ENCODE measurements around the gene TMBIM4.
"Not testable (repeated sequence)": the region's sequence is repeated elsewhere in the genome, so short reads cannot be mapped to it uniquely, and the experiment has no call there.

The TMBIM4 gene

GRCh38 chr12:66184822-66185221 is 15.0 kb upstream of the TMBIM4 start:
- not testable (repeated sequence) for DNase-seq (ENCODE audit: low spot score)

- DNase-seq (ENCODE audit: low spot score), result no peak
Observed at GRCh38 chr12:66182956-66183355, 13.2 kb upstream of the TMBIM4 start.

- no peak for DNase-seq (ENCODE audit: low spot score)
Observed at GRCh38 chr12:66176105-66176900, 6.5 kb upstream of the TMBIM4 start.

GRCh38 chr12:66174391-66175325 is 4.9 kb upstream of the TMBIM4 start:
- not testable (repeated sequence) for DNase-seq (ENCODE audit: low spot score)

- no peak for DNase-seq (ENCODE audit: low spot score)
Observed at GRCh38 chr12:66170606-66171005, 810 bp upstream of the TMBIM4 start.

- DNase-seq (ENCODE audit: low spot score), result no peak
Observed at GRCh38 chr12:66168410-66168809, 1.4 kb downstream of the TMBIM4 start.

GRCh38 chr12:66166561-66166960 is 3.2 kb downstream of the TMBIM4 start:
- DNase-seq (ENCODE audit: low spot score), result no peak

GRCh38 chr12:66165141-66165540 is 4.7 kb downstream of the TMBIM4 start:
- no peak for DNase-seq (ENCODE audit: low spot score)

- DNase-seq (ENCODE audit: low spot score), result no peak
Observed at GRCh38 chr12:66164349-66164821, 5.4 kb downstream of the TMBIM4 start.

- DNase-seq (ENCODE audit: low spot score), result no peak
Observed at GRCh38 chr12:66163289-66163688, 6.5 kb downstream of the TMBIM4 start.

GRCh38 chr12:66162701-66163100 is 7.1 kb downstream of the TMBIM4 start:
- no peak for DNase-seq (ENCODE audit: low spot score)

- no peak for DNase-seq (ENCODE audit: low spot score)
Observed at GRCh38 chr12:66160704-66161103, 9.1 kb downstream of the TMBIM4 start.

GRCh38 chr12:66159123-66159522 is 10.7 kb downstream of the TMBIM4 start:
- DNase-seq (ENCODE audit: low spot score), result no peak

GRCh38 chr12:66156654-66157053 is 13.1 kb downstream of the TMBIM4 start:
- DNase-seq (ENCODE audit: low spot score), result no peak

- DNase-seq (ENCODE audit: low spot score), result no peak
Observed at GRCh38 chr12:66154776-66155175, 15.0 kb downstream of the TMBIM4 start.

GRCh38 chr12:66152732-66153131 is 17.1 kb downstream of the TMBIM4 start:
- no peak for DNase-seq (ENCODE audit: low spot score)

GRCh38 chr12:66149702-66150398 is 19.9 kb downstream of the TMBIM4 start:
- DNase-seq (ENCODE audit: low spot score), result no peak

GRCh38 chr12:66144791-66145754 is 24.7 kb downstream of the TMBIM4 start:
- no peak for DNase-seq (ENCODE audit: low spot score)

GRCh38 chr12:66143868-66144267 is 25.9 kb downstream of the TMBIM4 start:
- no peak for DNase-seq (ENCODE audit: low spot score)

GRCh38 chr12:66142826-66143225 is 27.0 kb downstream of the TMBIM4 start:
- DNase-seq (ENCODE audit: low spot score), result no peak

- no peak for DNase-seq (ENCODE audit: low spot score)
Observed at GRCh38 chr12:66141299-66141698, 28.5 kb downstream of the TMBIM4 start.

Measured in CD4-positive, alpha-beta T cell treated with Interleukin-6 at 100 ng/mL for 8 hours (primary cell).